ENCODE measurements around the gene MAST3. TPM values are rescaled to one million over a fixed set of nuclear protein-coding genes. Genes with fewer than 3 reads are reported as not detected.

Gene MAST3
- total RNA-seq, 2 donors from 2014 or later = 6.1 to 10.8 TPM

- Histone ChIP-seq H3K36me3 (no peaks in the 10 kb centered on the region), H3K27ac (no peak overlapping the region), H3K4me3 (no peak overlapping the region), H3K4me1 (replicated peaks) (peaks cover 6% of the 10 kb centered on the region), H3K27me3 (replicated peaks; ENCODE audit: insufficient read depth) (no peaks in the 10 kb centered on the region), H3K9me3 (no peaks in the 10 kb centered on the region)
- DNase-seq (ENCODE audit: low spot score) = no peak
- 92% methylated on average over 17 of the region's 18 CpGs for WGBS
- TF ChIP-seq POLR2AphosphoS5 (IDR thresholded peaks at IDR 0.05) (no peak), POLR2A (IDR thresholded peaks at IDR 0.05) (no peak)
- TF ChIP-seq, protein P1, sequence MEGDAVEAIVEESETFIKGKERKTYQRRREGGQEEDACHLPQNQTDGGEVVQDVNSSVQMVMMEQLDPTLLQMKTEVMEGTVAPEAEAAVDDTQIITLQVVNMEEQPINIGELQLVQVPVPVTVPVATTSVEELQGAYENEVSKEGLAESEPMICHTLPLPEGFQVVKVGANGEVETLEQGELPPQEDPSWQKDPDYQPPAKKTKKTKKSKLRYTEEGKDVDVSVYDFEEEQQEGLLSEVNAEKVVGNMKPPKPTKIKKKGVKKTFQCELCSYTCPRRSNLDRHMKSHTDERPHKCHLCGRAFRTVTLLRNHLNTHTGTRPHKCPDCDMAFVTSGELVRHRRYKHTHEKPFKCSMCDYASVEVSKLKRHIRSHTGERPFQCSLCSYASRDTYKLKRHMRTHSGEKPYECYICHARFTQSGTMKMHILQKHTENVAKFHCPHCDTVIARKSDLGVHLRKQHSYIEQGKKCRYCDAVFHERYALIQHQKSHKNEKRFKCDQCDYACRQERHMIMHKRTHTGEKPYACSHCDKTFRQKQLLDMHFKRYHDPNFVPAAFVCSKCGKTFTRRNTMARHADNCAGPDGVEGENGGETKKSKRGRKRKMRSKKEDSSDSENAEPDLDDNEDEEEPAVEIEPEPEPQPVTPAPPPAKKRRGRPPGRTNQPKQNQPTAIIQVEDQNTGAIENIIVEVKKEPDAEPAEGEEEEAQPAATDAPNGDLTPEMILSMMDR (IDR thresholded peaks at IDR 0.05) = no peak
- intact Hi-C loops (cut with DNase I) = no loop called here
These were observed 99.7 kb downstream of the MAST3 start for GRCh38 chr19:18197306-18197705.

DNA sequence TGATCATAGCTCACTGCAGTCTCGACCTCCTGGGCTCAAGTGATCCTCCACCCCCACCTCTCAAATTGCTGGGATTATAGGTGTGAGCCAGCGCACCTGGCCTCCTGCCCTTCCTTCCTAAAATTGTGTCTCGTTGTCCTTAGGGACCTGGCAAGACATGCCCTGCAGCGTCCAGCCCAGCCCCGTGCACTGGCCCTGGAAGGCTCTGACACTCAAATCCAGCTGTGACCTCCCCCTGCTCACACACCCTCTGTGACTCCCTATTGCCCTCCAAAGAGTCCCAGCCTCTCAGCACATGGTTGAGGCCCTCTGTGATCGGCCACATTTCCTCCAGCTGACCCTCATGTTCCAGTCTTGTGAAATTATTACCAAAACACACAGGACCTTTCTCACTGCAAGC is 100.4 kb downstream of the MAST3 start:
- no peak for DNase-seq (ENCODE audit: low spot score)
- Histone ChIP-seq H3K36me3 (no peaks in the 10 kb centered on the region), H3K4me3 (no peak overlapping the region), H3K27ac (no peak overlapping the region), H3K9me3 (no peaks in the 10 kb centered on the region), H3K4me1 (replicated peaks) (peaks cover 9% of the 10 kb centered on the region), H3K27me3 (replicated peaks; ENCODE audit: insufficient read depth) (no peaks in the 10 kb centered on the region)
- intact Hi-C loops (cut with DNase I) = no loop called here
- TF ChIP-seq POLR2A (IDR thresholded peaks at IDR 0.05) (no peak), POLR2AphosphoS5 (IDR thresholded peaks at IDR 0.05) (no peak)
- TF ChIP-seq, protein P1 (IDR thresholded peaks at IDR 0.05) = no peak
- 67% methylated on average over 6 of the region's 6 CpGs for WGBS

DNA sequence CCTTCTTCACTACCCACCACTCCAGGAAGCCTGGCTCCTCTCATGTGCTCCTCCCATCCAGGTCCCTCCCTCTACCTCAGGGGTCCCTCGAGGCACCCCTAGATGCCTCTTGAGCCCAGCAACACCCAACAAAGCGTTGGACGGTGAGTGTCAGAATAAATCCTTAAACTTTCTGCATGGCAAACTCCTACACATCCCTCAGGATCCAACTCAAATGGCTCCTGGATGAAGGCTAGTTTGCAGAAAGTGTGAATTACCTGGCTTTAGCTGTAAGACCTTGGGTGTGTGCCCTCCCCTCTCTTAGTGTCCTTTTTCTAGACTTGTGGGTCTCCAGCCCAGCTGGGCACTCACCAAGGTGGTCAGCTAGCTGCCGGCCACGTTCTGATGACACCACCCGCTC is 100.8 kb downstream of the MAST3 start:
- intact Hi-C loops (cut with DNase I) = no loop called here
- DNase-seq (ENCODE audit: low spot score) = no peak
- TF ChIP-seq, protein P1 (IDR thresholded peaks at IDR 0.05) = no peak
- TF ChIP-seq POLR2A (IDR thresholded peaks at IDR 0.05) (no peak), POLR2AphosphoS5 (IDR thresholded peaks at IDR 0.05) (no peak)
- H3K27me3 ChIP-seq (replicated peaks; ENCODE audit: insufficient read depth) = no peaks in the 10 kb centered on the region
- H3K9me3 ChIP-seq = no peaks in the 10 kb centered on the region
- H3K4me3 ChIP-seq = no peak overlapping the region
- H3K4me1 ChIP-seq (replicated peaks) = peaks cover 11% of the 10 kb centered on the region
- no peak overlapping the region for H3K27ac ChIP-seq
- 94% methylated on average over 6 of the region's 6 CpGs for WGBS
- H3K36me3 ChIP-seq = no peaks in the 10 kb centered on the region

Small RNA genes lying within 50 kb of the gene (small RNA-seq; reads per million reads assigned to genes)
- gene IFI30 = 0 reads per million in 2 donors

Other genes with a start within 250 kb of the MAST3 start
- gene JAK3, start 249.8 kb upstream of the MAST3 start, total RNA-seq = 10 to 100 TPM in 1 of 2 donors, 1 to 10 TPM in 1; 1.5 to 10.1 TPM
- 1,000 to 10,000 TPM; 1,351 to 1,892 TPM for gene RPL18A, start 237.9 kb upstream of the MAST3 start, total RNA-seq
- gene SLC5A5, start 225.8 kb upstream of the MAST3 start, total RNA-seq = 1 to 10 TPM in 1 of 2 donors, not detected in 1; 1.2 TPM
- gene CCDC124, start 164.8 kb upstream of the MAST3 start, total RNA-seq = 10 to 100 TPM; 48.7 to 52.2 TPM
- 1 to 10 TPM in 1 of 2 donors, under 1 TPM in 1; 0.36 to 5.6 TPM for gene KCNN1, start 130.7 kb upstream of the MAST3 start, total RNA-seq
- gene ARRDC2, start 89.6 kb upstream of the MAST3 start, total RNA-seq = 10 to 100 TPM; 57.1 to 75.9 TPM
- gene IL12RB1, start 10.8 kb upstream of the MAST3 start, total RNA-seq = under 1 TPM; 0.62 to 0.73 TPM
- gene PIK3R2, start 55.4 kb downstream of the MAST3 start, total RNA-seq = 10 to 100 TPM; 41.3 to 71.6 TPM
- gene IFI30, start 76.0 kb downstream of the MAST3 start, total RNA-seq = 10 to 100 TPM; 20.9 to 22.5 TPM
- 10 to 100 TPM in 1 of 2 donors, 1 to 10 TPM in 1; 8.5 to 21.1 TPM for gene MPV17L2, start 95.4 kb downstream of the MAST3 start, total RNA-seq
- 1 to 10 TPM; 2.5 to 6.0 TPM for gene RAB3A, start 106.3 kb downstream of the MAST3 start, total RNA-seq
- gene PDE4C, start 128.7 kb downstream of the MAST3 start, total RNA-seq = 1 to 10 TPM in 1 of 2 donors, under 1 TPM in 1; 0.27 to 1.6 TPM
- 10 to 100 TPM in 1 of 2 donors, 1 to 10 TPM in 1; 4.1 to 19.5 TPM for gene IQCN, start 176.7 kb downstream of the MAST3 start, total RNA-seq
- 100 to 1,000 TPM; 521 to 844 TPM for gene JUND, start 183.8 kb downstream of the MAST3 start, total RNA-seq
- 100 to 1,000 TPM; 157 to 215 TPM for gene LSM4, start 225.3 kb downstream of the MAST3 start, total RNA-seq
- gene PGPEP1, start 242.8 kb downstream of the MAST3 start, total RNA-seq = 10 to 100 TPM; 18.0 to 37.3 TPM

Data from prostate gland (tissue), 2 donors.